Stomach (tissue), 4 donors: ENCODE data around the gene VSNL1.

Experiments used
- CTCF ChIP-seq, 7 experiments: fragments of 450-650 bp in 4 of 7; fragments of 200-600 bp in 3 of 7; sonication (generic) in 3 of 7; IDR thresholded peaks; one replicate each; pipeline ENCODE4 v1.5.1; 2016 to 2019; ENCODE audit warnings: antibody characterized with exemption in 7 of 7, control low read depth in 2 of 7, mild to moderate bottlenecking in 1 of 7
- POLR2AphosphoS5 ChIP-seq, 3 donors: sonication (generic); formaldehyde crosslinking; IDR thresholded peaks; one replicate each; pipeline ENCODE4 v1.6.1; 2016; ENCODE audit warnings: antibody characterized with exemption in 3 of 3

GRCh38 chr2:17593841-17594491, 53.5 kb downstream of the VSNL1 start:
- TF ChIP-seq POLR2AphosphoS5 (IDR thresholded peaks at IDR 0.05) (no peak), CTCF (IDR thresholded peaks at IDR 0.05) (no peak)
